HG02642 (cell line): ENCODE results near the gene ENTPD7.
"Not testable (repeated sequence)": the region's sequence is repeated elsewhere in the genome, so short reads cannot be mapped to it uniquely, and the experiment has no call there.

Source experiments
- ATAC-seq: cut with Tn5 transposase; IDR thresholded peaks from one replicate; pipeline ENCODE4 v1.9.1; 2021; ENCODE audit warnings: mild to moderate bottlenecking; ENCODE audit not compliant: unreplicated experiment, poor library complexity

Gene ENTPD7

DNA sequence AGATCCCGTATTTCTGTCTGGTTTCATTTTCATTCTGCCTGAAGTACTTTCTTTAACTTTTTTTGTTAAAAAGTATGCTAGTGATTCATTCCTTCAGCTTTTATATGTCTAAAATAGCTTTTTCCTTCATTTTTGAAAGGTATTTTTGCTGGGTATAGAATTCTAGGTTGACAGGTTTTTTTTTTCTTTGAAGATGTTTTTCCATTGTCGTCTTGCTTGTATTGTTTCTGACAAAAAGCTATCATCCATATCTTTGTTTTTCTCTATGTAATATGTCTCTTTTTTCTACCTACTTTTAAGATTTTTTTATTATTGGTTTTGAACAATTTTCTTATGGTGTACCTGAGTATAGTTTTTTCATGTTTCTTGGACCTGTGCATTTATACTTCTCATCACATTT lies 81.0 kb downstream of the ENTPD7 start:
- no peak for ATAC-seq

DNA sequence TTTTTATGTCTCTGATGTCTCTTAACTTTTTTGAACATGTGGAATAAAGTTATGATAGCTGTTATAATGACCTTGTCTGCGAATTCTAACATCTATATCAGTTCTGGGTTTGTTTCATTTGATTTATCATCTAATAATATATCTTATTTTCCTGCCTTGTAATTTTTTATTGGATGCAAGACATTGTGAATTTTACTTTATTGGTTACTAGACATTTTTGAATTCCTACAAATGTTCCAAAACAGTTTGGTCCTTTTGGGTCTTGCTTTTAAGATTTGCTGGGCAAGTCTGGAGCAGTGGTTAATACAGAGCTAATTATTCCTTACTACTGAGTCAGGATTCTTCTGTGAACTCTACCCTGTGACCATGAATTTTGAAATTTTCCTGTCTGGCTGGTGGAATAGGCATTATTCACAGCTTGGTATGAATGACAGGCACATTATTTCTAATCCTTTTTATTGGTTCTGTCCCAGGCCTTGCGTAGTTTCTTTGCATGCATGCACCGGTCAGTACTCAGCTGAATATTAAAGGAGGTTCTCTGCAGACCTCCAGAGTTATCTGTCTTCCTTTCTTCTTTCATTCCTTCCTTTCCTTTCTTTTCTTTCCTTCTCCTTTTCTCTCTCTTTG lies 81.7 kb downstream of the ENTPD7 start:
- ATAC-seq: no peak

GRCh38 chr10:99742254-99742653 lies 82.9 kb downstream of the ENTPD7 start:
- ATAC-seq: no peak

- no peak for ATAC-seq
Observed at GRCh38 chr10:99742701-99743100, 83.4 kb downstream of the ENTPD7 start.

- ATAC-seq: no peak
Observed at GRCh38 chr10:99743841-99744240, 84.5 kb downstream of the ENTPD7 start.

DNA sequence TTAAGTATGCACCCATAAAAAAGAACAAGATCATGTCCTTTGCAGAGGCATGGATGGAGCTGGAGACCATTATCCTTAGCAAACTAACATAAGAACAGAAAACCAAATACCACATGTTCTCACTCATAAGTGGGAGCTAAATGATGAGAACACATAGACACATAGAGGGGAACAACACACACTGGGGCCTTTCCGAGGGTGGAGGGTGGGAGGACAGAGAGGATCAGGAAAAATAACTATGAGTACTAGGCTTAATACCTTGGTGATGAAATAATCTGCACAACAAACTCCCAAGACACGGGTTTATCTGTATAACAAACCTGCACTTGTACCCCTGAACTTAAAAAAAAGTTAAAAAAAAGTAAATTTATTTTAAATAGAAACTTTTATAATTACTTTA lies 86.9 kb downstream of the ENTPD7 start:
- ATAC-seq: not testable (repeated sequence)

GRCh38 chr10:99748823-99749451 lies 89.6 kb downstream of the ENTPD7 start:
- no peak for ATAC-seq

DNA sequence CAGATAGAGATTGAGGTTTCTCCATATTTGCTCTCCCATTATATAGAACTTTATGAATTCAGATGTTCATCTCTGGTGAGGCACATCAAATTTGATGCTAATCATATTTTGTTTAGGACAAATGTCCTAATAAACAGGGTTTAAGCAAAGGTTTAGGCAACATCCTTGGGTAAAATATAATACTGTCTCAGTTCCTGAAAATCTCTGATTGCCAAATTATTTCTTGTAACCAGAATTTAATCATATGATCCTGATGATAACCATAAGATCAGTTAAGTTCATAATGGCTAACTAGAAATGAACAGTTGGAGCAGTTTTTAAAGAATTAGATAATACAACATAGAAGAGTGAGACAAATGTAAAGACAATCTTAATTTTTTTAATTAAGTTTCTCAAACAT lies 91.3 kb downstream of the ENTPD7 start:
- no peak for ATAC-seq

DNA sequence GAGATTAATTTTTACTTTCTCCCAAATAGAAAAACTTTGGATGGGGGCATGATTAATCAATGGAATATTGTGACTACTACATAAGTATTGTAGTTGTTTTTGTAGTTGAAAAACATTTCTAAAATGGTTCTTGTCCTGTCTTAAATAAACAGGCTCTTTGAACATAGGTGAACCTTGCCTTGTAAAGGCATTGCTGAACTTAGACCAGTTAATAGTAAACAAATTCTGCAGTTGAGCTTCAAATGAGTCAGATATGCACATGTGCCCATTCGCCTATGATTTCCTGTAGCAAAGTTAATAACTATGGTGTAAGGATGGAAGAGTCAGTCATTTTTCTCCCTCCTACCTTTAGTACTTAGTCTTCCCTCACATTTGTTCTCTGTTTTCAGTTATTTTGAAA lies 95.4 kb downstream of the ENTPD7 start:
- no peak for ATAC-seq
